Activated CD4-positive, alpha-beta memory T cell treated with anti-CD3 and anti-CD28 coated beads for 36 hours (primary cell): Measurements from ENCODE around the gene ADGRF4. TPM values are rescaled to one million over a fixed set of nuclear protein-coding genes. Genes with fewer than 3 reads are reported as not detected.

Experiments used
- CTCF ChIA-PET: fragments of 350-600 bp; sonication (Branson Sonifier 250); formaldehyde crosslinking; loops from one replicate; lab custom pipeline; 2021; ENCODE audit warnings: antibody characterized with exemption, inconsistent platforms; lab: Charles Lee
- POLR2A ChIA-PET: fragments of 350-600 bp; sonication (Branson Sonifier 250); formaldehyde crosslinking; loops from one replicate; lab custom pipeline; 2021; ENCODE audit warnings: antibody characterized with exemption; lab: Charles Lee
- DNase-seq: peaks from one replicate; pipeline ENCODE4 v3.0.0-alpha.2; 2020
- H3K27ac Mint-ChIP-seq: one replicate; pipeline ENCODE4 v1.8.0; 2021; ENCODE audit warnings: mixed read lengths
- H3K27me3 Mint-ChIP-seq: one replicate; pipeline ENCODE4 v1.8.0; 2021; ENCODE audit warnings: mixed read lengths
- H3K36me3 Mint-ChIP-seq: one replicate; pipeline ENCODE4 v1.8.0; 2021; ENCODE audit warnings: mixed read lengths
- H3K4me1 Mint-ChIP-seq: one replicate; pipeline ENCODE4 v1.8.0; 2021; ENCODE audit warnings: low read depth, mixed read lengths
- H3K4me3 Mint-ChIP-seq: one replicate; pipeline ENCODE4 v1.8.0; 2021; ENCODE audit warnings: mild to moderate bottlenecking, mixed read lengths
- H3K9me3 Mint-ChIP-seq: one replicate; pipeline ENCODE4 v1.8.0; 2021; ENCODE audit warnings: mixed read lengths
- intact Hi-C: fragments of 100-400 bp; cut with micrococcal nuclease; formaldehyde crosslinking; loops from one replicate; pipeline ENCODE4 v1.15.1; 2023
- total RNA-seq, 2 experiments: library from RNA; stranded (reverse); gene quantifications; one replicate each; pipeline ENCODE4 v1.2.3, GENCODE V29; 2021

ADGRF4 gene
- total RNA-seq, 2 experiments from 2014 or later = not detected

- H3K4me3 Mint-ChIP-seq = no peak overlapping the region
- no peaks in the 10 kb centered on the region for H3K27me3 Mint-ChIP-seq
- ChIA-PET CTCF (no interaction called here), POLR2A (no interaction called here)
- no peaks in the 10 kb centered on the region for H3K36me3 Mint-ChIP-seq
- DNase-seq = no peak
- H3K9me3 Mint-ChIP-seq = no peaks in the 10 kb centered on the region
- H3K4me1 Mint-ChIP-seq = no peaks in the 10 kb centered on the region
- intact Hi-C loops = no loop called here
- no peak overlapping the region for H3K27ac Mint-ChIP-seq
Observed at GRCh38 chr6:47690791-47691190, 7.6 kb upstream of the ADGRF4 start.

GRCh38 chr6:47697925-47698324, 455 bp upstream of the ADGRF4 start:
- DNase-seq = no peak
- H3K27ac Mint-ChIP-seq = no peak overlapping the region
- H3K27me3 Mint-ChIP-seq = peaks cover 2% of the 10 kb centered on the region
- intact Hi-C loops = no loop called here
- POLR2A ChIA-PET = no interaction called here
- CTCF ChIA-PET = no interaction called here
- H3K36me3 Mint-ChIP-seq = no peaks in the 10 kb centered on the region
- H3K4me3 Mint-ChIP-seq = no peak overlapping the region
- no peaks in the 10 kb centered on the region for H3K9me3 Mint-ChIP-seq
- no peaks in the 10 kb centered on the region for H3K4me1 Mint-ChIP-seq

- H3K9me3 Mint-ChIP-seq = no peaks in the 10 kb centered on the region
Observed at GRCh38 chr6:47700053-47700452, 1.7 kb downstream of the ADGRF4 start.

GRCh38 chr6:47700596-47700995, 2.2 kb downstream of the ADGRF4 start:
- Mint-ChIP-seq H3K27ac (no peak overlapping the region), H3K36me3 (no peaks in the 10 kb centered on the region), H3K9me3 (no peaks in the 10 kb centered on the region), H3K27me3 (peaks cover 2% of the 10 kb centered on the region), H3K4me3 (no peak overlapping the region), H3K4me1 (no peaks in the 10 kb centered on the region)
- POLR2A ChIA-PET = no interaction called here
- CTCF ChIA-PET = no interaction called here
- intact Hi-C loops = no loop called here
- no peak for DNase-seq

More at GRCh38 chr6:47700053-47700452, 1.7 kb downstream of the ADGRF4 start:
- intact Hi-C loops = no loop called here
- DNase-seq = no peak
- H3K4me3 Mint-ChIP-seq = no peak overlapping the region
- ChIA-PET POLR2A (no interaction called here), CTCF (no interaction called here)
- no peaks in the 10 kb centered on the region for H3K4me1 Mint-ChIP-seq
- H3K27ac Mint-ChIP-seq = no peak overlapping the region
- H3K27me3 Mint-ChIP-seq = peaks cover 2% of the 10 kb centered on the region
- no peaks in the 10 kb centered on the region for H3K36me3 Mint-ChIP-seq

GRCh38 chr6:47701363-47701762, 3.0 kb downstream of the ADGRF4 start:
- Mint-ChIP-seq H3K4me3 (no peak overlapping the region), H3K9me3 (no peaks in the 10 kb centered on the region), H3K36me3 (no peaks in the 10 kb centered on the region), H3K27me3 (peaks cover 2% of the 10 kb centered on the region), H3K27ac (no peak overlapping the region), H3K4me1 (no peaks in the 10 kb centered on the region)
- ChIA-PET CTCF (interaction anchor here (0.9 to 1.1 kb wide), 2 partner anchors 33 to 80 kb away, joined by 3 read pairs; no protein-coding TSS in a partner anchor), POLR2A (no interaction called here)
- DNase-seq = no peak
- intact Hi-C loops = no loop called here

GRCh38 chr6:47709160-47709559, 10.8 kb downstream of the ADGRF4 start:
- POLR2A ChIA-PET = no interaction called here
- Mint-ChIP-seq H3K36me3 (no peaks in the 10 kb centered on the region), H3K27ac (no peak overlapping the region), H3K27me3 (peaks cover 11% of the 10 kb centered on the region), H3K9me3 (no peaks in the 10 kb centered on the region), H3K4me3 (no peak overlapping the region), H3K4me1 (no peaks in the 10 kb centered on the region)
- CTCF ChIA-PET = interaction anchor here (1.3 kb wide), 1 partner anchor 78 kb away, joined by 3 read pairs; no protein-coding TSS in a partner anchor
- DNase-seq = no peak
- intact Hi-C loops = no loop called here

GRCh38 chr6:47710295-47710694, 11.9 kb downstream of the ADGRF4 start:
- peaks cover 5% of the 10 kb centered on the region for H3K4me1 Mint-ChIP-seq
- ChIA-PET POLR2A (no interaction called here), CTCF (interaction anchor here (1.3 kb wide), 1 partner anchor 79 kb away, joined by 3 read pairs; no protein-coding TSS in a partner anchor)
- peaks cover 11% of the 10 kb centered on the region for H3K27me3 Mint-ChIP-seq
- DNase-seq = no peak
- H3K4me3 Mint-ChIP-seq = no peak overlapping the region
- no peak overlapping the region for H3K27ac Mint-ChIP-seq
- intact Hi-C loops = no loop called here
- no peaks in the 10 kb centered on the region for H3K9me3 Mint-ChIP-seq
- no peaks in the 10 kb centered on the region for H3K36me3 Mint-ChIP-seq

GRCh38 chr6:47713200-47713599, 14.8 kb downstream of the ADGRF4 start:
- intact Hi-C loops = no loop called here
- POLR2A ChIA-PET = no interaction called here

GRCh38 chr6:47714802-47715201, 16.4 kb downstream of the ADGRF4 start:
- no peak overlapping the region for H3K4me3 Mint-ChIP-seq
- ChIA-PET CTCF (no interaction called here), POLR2A (no interaction called here)
- no peak overlapping the region for H3K27ac Mint-ChIP-seq
- peaks cover 16% of the 10 kb centered on the region for H3K4me1 Mint-ChIP-seq
- peaks cover 11% of the 10 kb centered on the region for H3K27me3 Mint-ChIP-seq
- no peaks in the 10 kb centered on the region for H3K9me3 Mint-ChIP-seq
- intact Hi-C loops = no loop called here
- no peaks in the 10 kb centered on the region for H3K36me3 Mint-ChIP-seq
- DNase-seq = peak; percentile 11

More at GRCh38 chr6:47713200-47713599, 14.8 kb downstream of the ADGRF4 start:
- CTCF ChIA-PET = no interaction called here
- H3K4me1 Mint-ChIP-seq = peaks cover 16% of the 10 kb centered on the region
- peaks cover 11% of the 10 kb centered on the region for H3K27me3 Mint-ChIP-seq
- H3K27ac Mint-ChIP-seq = no peak overlapping the region
- H3K36me3 Mint-ChIP-seq = no peaks in the 10 kb centered on the region
- no peak for DNase-seq
- no peak overlapping the region for H3K4me3 Mint-ChIP-seq
- no peaks in the 10 kb centered on the region for H3K9me3 Mint-ChIP-seq

- Mint-ChIP-seq H3K27me3 (peaks cover 11% of the 10 kb centered on the region), H3K27ac (no peak overlapping the region), H3K4me3 (no peak overlapping the region), H3K36me3 (no peaks in the 10 kb centered on the region), H3K9me3 (no peaks in the 10 kb centered on the region), H3K4me1 (peaks cover 16% of the 10 kb centered on the region)
- no peak for DNase-seq
- ChIA-PET POLR2A (interaction anchor here (0.7 kb wide), 1 partner anchor 9 kb away, joined by 3 read pairs; no protein-coding TSS in a partner anchor), CTCF (interaction anchor here (0.7 to 1.2 kb wide), 2 partner anchors 69 to 72 kb away, joined by 3 read pairs; no protein-coding TSS in a partner anchor)
- intact Hi-C loops = no loop called here
Observed at GRCh38 chr6:47715782-47716181, 17.4 kb downstream of the ADGRF4 start.

- no peaks in the 10 kb centered on the region for H3K9me3 Mint-ChIP-seq
- CTCF ChIA-PET = interaction anchor here (0.7 to 1.2 kb wide), 3 partner anchors 69 to 85 kb away, joined by 3 to 4 read pairs (median 3); no protein-coding TSS in a partner anchor
- no peak overlapping the region for H3K4me3 Mint-ChIP-seq
- peaks cover 16% of the 10 kb centered on the region for H3K4me1 Mint-ChIP-seq
- no peaks in the 10 kb centered on the region for H3K36me3 Mint-ChIP-seq
- H3K27ac Mint-ChIP-seq = no peak overlapping the region
- intact Hi-C loops = no loop called here
- H3K27me3 Mint-ChIP-seq = peaks cover 11% of the 10 kb centered on the region
- POLR2A ChIA-PET = interaction anchor here (0.7 kb wide), 1 partner anchor 9 kb away, joined by 3 read pairs; no protein-coding TSS in a partner anchor
- DNase-seq = no peak
Observed at GRCh38 chr6:47716207-47716606, 17.8 kb downstream of the ADGRF4 start.

GRCh38 chr6:47718571-47718970, 20.2 kb downstream of the ADGRF4 start:
- Mint-ChIP-seq H3K4me3 (no peak overlapping the region), H3K36me3 (no peaks in the 10 kb centered on the region), H3K4me1 (peaks cover 16% of the 10 kb centered on the region), H3K27me3 (peaks cover 3% of the 10 kb centered on the region), H3K27ac (no peak overlapping the region), H3K9me3 (no peaks in the 10 kb centered on the region)
- DNase-seq = no peak
- ChIA-PET POLR2A (no interaction called here), CTCF (interaction anchor here (0.8 kb wide), 1 partner anchor 70 kb away, joined by 3 read pairs; no protein-coding TSS in a partner anchor)
- intact Hi-C loops = no loop called here

- POLR2A ChIA-PET = no interaction called here
- Mint-ChIP-seq H3K9me3 (no peaks in the 10 kb centered on the region), H3K36me3 (no peaks in the 10 kb centered on the region), H3K27me3 (peaks cover 3% of the 10 kb centered on the region), H3K27ac (no peak overlapping the region), H3K4me1 (peaks cover 4% of the 10 kb centered on the region), H3K4me3 (no peak overlapping the region)
- DNase-seq = no peak
- intact Hi-C loops = loop anchor here (10.0 kb wide), 1 partner anchor 66 kb away; no protein-coding TSS in a partner anchor
- CTCF ChIA-PET = interaction anchor here (1.0 kb wide), 1 partner anchor 90 kb away, joined by 5 read pairs; no protein-coding TSS in a partner anchor
Observed at GRCh38 chr6:47721189-47721588, 22.8 kb downstream of the ADGRF4 start.
